ENCODE measurements around the gene LIF. TPM values are rescaled to one million over a fixed set of nuclear protein-coding genes. Genes with fewer than 3 reads are reported as not detected.

The LIF gene
- total RNA-seq (10.7 TPM), polyA plus RNA-seq (ENCODE audit: insufficient read depth, low read depth, low replicate concordance) (0.67 TPM)
- long read RNA-seq, donor 1 = 0 reads
- long read RNA-seq, donor 2 = 0 reads
- long read RNA-seq, donor 3 = 0 reads
- long read RNA-seq, donor 4 = 0 reads
- long read RNA-seq, donor 5 = 0 reads
- long read RNA-seq, donor 6 = 0 reads
- long read RNA-seq, donor 7, partial matches to known transcripts = 0 of 2 reads
- long read RNA-seq, donor 7, other reads (novel, unspliced or antisense) = 2 of 2 reads
- long read RNA-seq, donor 8 = 0 reads
- long read RNA-seq, donor 9 = 0 reads
- long read RNA-seq, donor 10, partial matches to known transcripts = 0 of 1 reads
- long read RNA-seq, donor 10, other reads (novel, unspliced or antisense) = 0 of 1 reads

DNA sequence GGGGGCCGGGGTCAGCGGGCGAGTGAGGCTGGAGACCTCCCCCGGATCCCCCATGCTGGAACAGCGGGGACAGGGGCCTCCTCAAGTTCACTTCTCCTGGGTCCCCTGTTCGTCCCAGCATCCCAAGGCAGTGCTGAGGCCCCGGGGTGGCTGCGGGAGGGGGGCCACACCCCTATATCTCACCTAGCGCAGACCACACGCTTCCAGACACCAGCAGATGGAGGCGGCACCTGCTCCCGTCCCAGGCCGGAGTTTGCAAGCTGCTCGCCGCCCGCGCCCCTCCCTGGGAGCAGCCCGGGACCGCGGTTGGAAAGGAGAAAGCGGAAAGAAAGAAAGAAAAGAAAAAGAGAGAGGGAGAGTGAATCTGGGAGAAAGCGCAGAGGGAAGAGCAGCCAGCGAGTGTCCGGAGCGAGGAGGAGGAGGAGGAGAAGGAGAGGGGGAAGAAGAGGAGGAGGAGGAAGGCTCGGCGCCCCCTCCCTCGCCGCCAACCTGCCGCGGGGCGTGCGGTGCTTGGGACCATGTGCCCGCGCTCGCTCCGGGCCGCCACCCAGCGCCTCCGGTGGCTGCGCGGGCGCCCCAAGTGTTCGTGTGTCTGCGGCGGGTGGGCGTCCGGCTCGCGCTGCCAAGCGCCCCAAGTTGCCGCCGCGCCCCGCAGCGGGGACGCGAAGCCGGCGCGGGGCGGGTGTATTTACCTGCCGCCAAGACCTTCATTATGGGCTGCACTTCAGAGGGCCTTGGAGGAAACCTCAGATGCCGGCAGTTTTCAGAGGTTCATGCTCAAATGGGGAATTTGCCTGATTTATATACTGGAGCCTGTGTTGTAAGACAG, at the start of gene LIF:
LIF (minus strand) TSS at position 775 of the 829 bp plus-strand sequence; CDS start at position 711, 64 bp downstream.
- H3K9ac ChIP-seq (ENCODE audit: low read length in 3 of 3) = peak within 1 kb of the TSS; percentile 7 to 22 (median 8)
- FAIRE-seq (no peak), DNase-seq (peak in 3 of 5 donors; percentile 66 to 67 (median 67))
- no peaks in the 10 kb centered on the region for H3K36me3 ChIP-seq (ENCODE audit: control insufficient read depth in 2 of 3, insufficient read depth in 3 of 3, low read length in 3 of 3)
- H3K9me3 ChIP-seq (ENCODE audit: control insufficient read depth in 2 of 3, insufficient read depth in 1 of 3, low read length in 3 of 3) = no peaks in the 10 kb centered on the region
- peak within 1 kb of the TSS in 1 of 2 donors; percentile 14 for H3K27ac ChIP-seq (ENCODE audit: low read depth in 2 of 2, low read length in 2 of 2)
- TF ChIP-seq, protein P1, sequence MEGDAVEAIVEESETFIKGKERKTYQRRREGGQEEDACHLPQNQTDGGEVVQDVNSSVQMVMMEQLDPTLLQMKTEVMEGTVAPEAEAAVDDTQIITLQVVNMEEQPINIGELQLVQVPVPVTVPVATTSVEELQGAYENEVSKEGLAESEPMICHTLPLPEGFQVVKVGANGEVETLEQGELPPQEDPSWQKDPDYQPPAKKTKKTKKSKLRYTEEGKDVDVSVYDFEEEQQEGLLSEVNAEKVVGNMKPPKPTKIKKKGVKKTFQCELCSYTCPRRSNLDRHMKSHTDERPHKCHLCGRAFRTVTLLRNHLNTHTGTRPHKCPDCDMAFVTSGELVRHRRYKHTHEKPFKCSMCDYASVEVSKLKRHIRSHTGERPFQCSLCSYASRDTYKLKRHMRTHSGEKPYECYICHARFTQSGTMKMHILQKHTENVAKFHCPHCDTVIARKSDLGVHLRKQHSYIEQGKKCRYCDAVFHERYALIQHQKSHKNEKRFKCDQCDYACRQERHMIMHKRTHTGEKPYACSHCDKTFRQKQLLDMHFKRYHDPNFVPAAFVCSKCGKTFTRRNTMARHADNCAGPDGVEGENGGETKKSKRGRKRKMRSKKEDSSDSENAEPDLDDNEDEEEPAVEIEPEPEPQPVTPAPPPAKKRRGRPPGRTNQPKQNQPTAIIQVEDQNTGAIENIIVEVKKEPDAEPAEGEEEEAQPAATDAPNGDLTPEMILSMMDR (IDR thresholded peaks at IDR 0.05; ENCODE audit: borderline replicate concordance, extremely low read depth, insufficient read depth) = no peak
- H3K27me3 ChIP-seq (ENCODE audit: control insufficient read depth, insufficient read depth, low read length) = no peaks in the 10 kb centered on the region
- peaks cover 2 to 9% (median 6%) of the 10 kb centered on the region in 3 donors for H3K4me1 ChIP-seq (ENCODE audit: control insufficient read depth in 2 of 3, insufficient read depth in 2 of 3, low read depth in 1 of 3, low read length in 3 of 3)
- peak within 1 kb of the TSS; percentile 36 to 57 (median 54) for H3K4me3 ChIP-seq (ENCODE audit: low read length in 3 of 3)
- intact Hi-C loops (cut with DNase I) = no loop called here

DNA sequence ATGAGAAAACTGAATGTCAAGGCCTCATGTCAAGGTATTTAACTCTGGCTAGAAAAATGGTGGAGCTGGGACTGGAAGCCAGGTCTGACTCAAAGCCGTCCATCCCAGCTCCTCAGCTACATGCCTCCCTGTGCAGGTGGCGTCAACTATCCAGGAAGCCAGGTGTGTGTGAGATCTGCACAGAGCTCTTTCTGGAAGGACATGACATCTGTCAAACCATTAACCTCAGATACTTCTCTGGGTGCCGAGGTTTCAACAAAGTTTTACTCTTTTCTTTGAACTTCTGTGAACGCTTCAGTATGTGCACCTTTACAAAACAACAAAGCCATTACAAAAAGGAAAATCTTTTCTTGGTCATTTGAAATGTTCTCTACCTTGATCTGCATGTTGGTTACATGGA, 49.8 kb upstream of the LIF start:
- H3K4me1 ChIP-seq (ENCODE audit: control insufficient read depth in 2 of 3, insufficient read depth in 2 of 3, low read depth in 1 of 3, low read length in 3 of 3) = peaks cover 0 to 9% (median 6%) of the 10 kb centered on the region in 3 donors
- intact Hi-C loops (cut with DNase I) = no loop called here

DNA sequence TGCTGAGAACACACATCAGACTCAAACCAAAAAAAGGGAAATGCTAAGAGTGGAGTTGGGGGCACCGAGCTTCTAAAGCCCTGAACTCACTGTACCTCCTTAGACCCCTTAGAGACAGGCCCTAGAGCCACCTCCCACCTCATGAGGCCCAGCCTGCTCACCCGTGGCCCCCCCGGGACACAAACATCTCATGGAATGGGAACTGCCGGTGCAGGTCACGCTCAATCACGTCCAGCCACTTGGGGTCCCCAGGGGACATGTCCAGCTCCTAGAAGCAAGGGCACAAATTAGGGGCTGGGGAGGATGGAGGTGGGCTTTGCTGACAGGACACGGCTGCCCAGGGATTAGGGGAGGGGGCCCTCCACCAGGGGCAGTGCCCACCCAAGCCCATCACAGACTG, 49.0 kb upstream of the LIF start:
- Histone ChIP-seq H3K27ac (ENCODE audit: low read depth in 2 of 2, low read length in 2 of 2) (no peak overlapping the region), H3K27me3 (ENCODE audit: control insufficient read depth, insufficient read depth, low read length) (no peaks in the 10 kb centered on the region), H3K9ac (ENCODE audit: low read length in 3 of 3) (no peak overlapping the region), H3K36me3 (ENCODE audit: control insufficient read depth in 2 of 3, insufficient read depth in 3 of 3, low read length in 3 of 3) (peaks cover 0 to 73% (median 32%) of the 10 kb centered on the region in 3 donors), H3K4me1 (ENCODE audit: control insufficient read depth in 2 of 3, insufficient read depth in 2 of 3, low read depth in 1 of 3, low read length in 3 of 3) (peaks cover 0 to 13% (median 13%) of the 10 kb centered on the region in 3 donors), H3K4me3 (ENCODE audit: low read length in 3 of 3) (no peak overlapping the region), H3K9me3 (ENCODE audit: control insufficient read depth in 2 of 3, insufficient read depth in 1 of 3, low read length in 3 of 3) (no peaks in the 10 kb centered on the region)
- intact Hi-C loops (cut with DNase I) = no loop called here
- no peak for FAIRE-seq
- TF ChIP-seq, protein P1 (IDR thresholded peaks at IDR 0.05; ENCODE audit: borderline replicate concordance, extremely low read depth, insufficient read depth) = no peak
- DNase-seq = no peak

More for the DNA sequence above, 49.8 kb upstream of the LIF start:
- no peak overlapping the region for H3K4me3 ChIP-seq (ENCODE audit: low read length in 3 of 3)
- H3K27me3 ChIP-seq (ENCODE audit: control insufficient read depth, insufficient read depth, low read length) = no peaks in the 10 kb centered on the region
- FAIRE-seq = no peak
- H3K9me3 ChIP-seq (ENCODE audit: control insufficient read depth in 2 of 3, insufficient read depth in 1 of 3, low read length in 3 of 3) = no peaks in the 10 kb centered on the region
- H3K9ac ChIP-seq (ENCODE audit: low read length in 3 of 3) = no peak overlapping the region
- H3K36me3 ChIP-seq (ENCODE audit: control insufficient read depth in 2 of 3, insufficient read depth in 3 of 3, low read length in 3 of 3) = peaks cover 0 to 78% (median 35%) of the 10 kb centered on the region in 3 donors
- TF ChIP-seq, protein P1 (IDR thresholded peaks at IDR 0.05; ENCODE audit: borderline replicate concordance, extremely low read depth, insufficient read depth) = no peak
- DNase-seq = no peak
- no peak overlapping the region for H3K27ac ChIP-seq (ENCODE audit: low read depth in 2 of 2, low read length in 2 of 2)
